Vagina (tissue), 2 donors: Measurements from ENCODE around the gene PEPD.

Source experiments
- CTCF ChIP-seq, 3 experiments: fragments of 450-650 bp in 2 of 3; fragments of 200-600 bp in 1 of 3; sonication (generic) in 1 of 3; IDR thresholded peaks; one replicate each; pipeline ENCODE4 v1.5.1; 2017 to 2019; ENCODE audit warnings: antibody characterized with exemption in 3 of 3, mild to moderate bottlenecking in 2 of 3, moderate library complexity in 2 of 3
- POLR2A ChIP-seq, 2 donors: fragments of 450-650 bp; IDR thresholded peaks; one replicate each; pipeline ENCODE4 v1.6.1; 2017; ENCODE audit warnings: antibody characterized with exemption in 2 of 2, mild to moderate bottlenecking in 2 of 2, moderate library complexity in 2 of 2
- POLR2AphosphoS5 ChIP-seq, 2 donors: sonication (generic); formaldehyde crosslinking; IDR thresholded peaks; one replicate each; pipeline ENCODE4 v1.9.0; 2017; ENCODE audit warnings: antibody characterized with exemption in 2 of 2, mild to moderate bottlenecking in 2 of 2, low read depth in 1 of 2; ENCODE audit not compliant: insufficient read depth in 1 of 2

GRCh38 chr19:33508941-33509614 lies 12.5 kb downstream of the PEPD start:
- no peak for TF ChIP-seq POLR2A (IDR thresholded peaks at IDR 0.05)
- no peak for TF ChIP-seq POLR2AphosphoS5 (IDR thresholded peaks at IDR 0.05; ENCODE audit: insufficient read depth in 1 of 2, low read depth in 1 of 2)
- TF ChIP-seq CTCF (IDR thresholded peaks at IDR 0.05): no peak
